SK-N-SH treated with all-trans-retinoic acid at 6 μM for 48 hours (cell line): ENCODE results near the gene CERS5.

Source experiments
- ATAC-seq: fragments of 200-7000 bp; cut with Tn5 transposase; 3 replicates; pipeline ENCODE4 v1.9.1; 2020; ENCODE audit warnings: mild to moderate bottlenecking, moderate library complexity
- ARNTL ChIP-seq: fragments of 450-650 bp; formaldehyde crosslinking; IDR thresholded peaks from 2 replicates; pipeline ENCODE4 v1.5.0; 2020; ENCODE audit warnings: low read depth, mild to moderate bottlenecking, moderate library complexity, borderline replicate concordance
- BACH2 ChIP-seq: fragments of 250-450 bp; sonication (Bioruptor Pico); IDR thresholded peaks from 2 replicates; pipeline ENCODE4 v1.9.0; 2021; ENCODE audit warnings: mild to moderate bottlenecking, borderline replicate concordance
- CSDC2 ChIP-seq: fragments of 250-450 bp; sonication (Bioruptor Pico); IDR thresholded peaks from 2 replicates; pipeline ENCODE4 v1.5.0; 2020; ENCODE audit warnings: mild to moderate bottlenecking, moderate library complexity
- ESRRG ChIP-seq: fragments of 250-450 bp; sonication (Bioruptor Pico); IDR thresholded peaks from 2 replicates; pipeline ENCODE4 v1.6.1; 2021; ENCODE audit warnings: mild to moderate bottlenecking
- GLIS3 ChIP-seq: fragments of 250-450 bp; sonication (Bioruptor Pico); IDR thresholded peaks from 2 replicates; pipeline ENCODE4 v1.5.0; 2020; ENCODE audit warnings: mild to moderate bottlenecking, moderate library complexity
- ISL1 ChIP-seq: fragments of 250-450 bp; sonication (Bioruptor Pico); IDR thresholded peaks from 2 replicates; pipeline ENCODE4 v2.1.2; 2022; ENCODE audit warnings: mild to moderate bottlenecking, moderate library complexity
- OSR1 ChIP-seq: fragments of 250-450 bp; sonication (Bioruptor Pico); IDR thresholded peaks from 2 replicates; pipeline ENCODE4 v1.8.0; 2022; ENCODE audit warnings: moderate library complexity, mild to moderate bottlenecking, inconsistent platforms
- PPARA ChIP-seq: fragments of 250-450 bp; sonication (Bioruptor Pico); IDR thresholded peaks from 2 replicates; pipeline ENCODE4 v1.5.0; 2020; ENCODE audit warnings: mild to moderate bottlenecking, borderline replicate concordance
- RARB ChIP-seq: fragments of 250-450 bp; sonication (Bioruptor Pico); IDR thresholded peaks from 2 replicates; pipeline ENCODE4 v1.8.0; 2021; ENCODE audit warnings: mild to moderate bottlenecking, moderate library complexity
- SNAI2 ChIP-seq: fragments of 250-450 bp; sonication (Bioruptor Pico); IDR thresholded peaks from 2 replicates; pipeline ENCODE4 v1.5.0; 2020; ENCODE audit warnings: mild to moderate bottlenecking, moderate library complexity
- TCF4 ChIP-seq: fragments of 250-450 bp; sonication (Bioruptor Pico); IDR thresholded peaks from 2 replicates; pipeline ENCODE4 v1.8.0; 2021; ENCODE audit warnings: mild to moderate bottlenecking, moderate library complexity, borderline replicate concordance
- ZC3H10 ChIP-seq: fragments of 250-450 bp; sonication (Bioruptor Pico); IDR thresholded peaks from 2 replicates; pipeline ENCODE4 v1.5.1; 2021; ENCODE audit warnings: mild to moderate bottlenecking, moderate library complexity
- ZFP3 ChIP-seq: fragments of 250-450 bp; sonication (Bioruptor Pico); IDR thresholded peaks from 2 replicates; pipeline ENCODE4 v1.5.0; 2020; ENCODE audit warnings: mild to moderate bottlenecking, moderate library complexity
- ZFP30 ChIP-seq: fragments of 450-650 bp; formaldehyde crosslinking; IDR thresholded peaks from 2 replicates; pipeline ENCODE4 v1.5.0; 2022; ENCODE audit warnings: mild to moderate bottlenecking, moderate library complexity
- ZNF565 ChIP-seq: fragments of 450-650 bp; formaldehyde crosslinking; conservative IDR thresholded peaks from 2 replicates; pipeline ENCODE4 v1.5.0; 2020; ENCODE audit warnings: low read depth, mild to moderate bottlenecking, moderate library complexity
- ZNF70 ChIP-seq: fragments of 450-650 bp; formaldehyde crosslinking; IDR thresholded peaks from 2 replicates; pipeline ENCODE4 v1.5.0; 2020; ENCODE audit warnings: mild to moderate bottlenecking, moderate library complexity
- ZNF8 ChIP-seq: fragments of 450-650 bp; formaldehyde crosslinking; IDR thresholded peaks from 2 replicates; pipeline ENCODE4 v1.5.0; 2020; ENCODE audit warnings: mild to moderate bottlenecking, moderate library complexity
- TF ChIP-seq, protein P1 (sequence below): fragments of 250-450 bp; sonication (Bioruptor Pico); IDR thresholded peaks from 2 replicates; pipeline ENCODE4 v1.5.1; 2020; ENCODE audit warnings: low read depth, mild to moderate bottlenecking, moderate library complexity
- TF ChIP-seq, protein P2 (sequence below): fragments of 250-450 bp; sonication (Bioruptor Pico); IDR thresholded peaks from 2 replicates; pipeline ENCODE4 v1.8.0; 2020; ENCODE audit warnings: mild to moderate bottlenecking, moderate library complexity, borderline replicate concordance
- TF ChIP-seq, protein P3 (sequence below): fragments of 250-450 bp; sonication (Bioruptor Pico); IDR thresholded peaks from 2 replicates; pipeline ENCODE4 v1.8.0; 2021; ENCODE audit warnings: low read depth, mild to moderate bottlenecking, moderate library complexity, borderline replicate concordance
- TF ChIP-seq, protein P4 (sequence below): fragments of 250-450 bp; sonication (Bioruptor Pico); IDR thresholded peaks from 2 replicates; pipeline ENCODE4 v1.5.0; 2020; ENCODE audit warnings: mild to moderate bottlenecking, moderate library complexity

Gene CERS5

DNA sequence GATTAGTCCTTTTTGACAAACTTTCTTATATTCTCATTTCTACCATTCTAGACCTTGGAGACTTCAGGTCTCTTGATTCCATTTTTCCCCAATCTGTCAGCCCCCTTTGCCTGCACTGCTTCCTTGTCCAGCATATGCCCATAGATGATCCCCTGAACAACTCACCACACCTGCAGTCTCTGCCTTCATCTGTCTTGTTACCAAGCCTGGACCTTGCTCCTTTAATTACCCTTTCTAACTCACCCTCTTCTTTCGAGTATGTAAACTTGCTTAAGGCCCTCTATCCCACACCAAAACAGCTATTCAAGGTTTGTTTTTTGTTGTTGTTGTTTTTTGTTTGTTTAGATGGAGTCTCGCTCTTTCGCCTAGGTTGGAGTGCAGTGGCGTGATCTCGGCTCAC is 45.5 kb downstream of the CERS5 start:
- TF ChIP-seq BACH2 (CRISPR knock-in tag) (no peak), OSR1 (CRISPR knock-in tag) (no peak), ZFP30 (CRISPR knock-in tag) (no peak), ESRRG (CRISPR knock-in tag) (no peak), GLIS3 (CRISPR knock-in tag) (no peak), ZFP3 (no peak), ZNF70 (no peak), ZNF8 (CRISPR knock-in tag) (no peak), SNAI2 (CRISPR knock-in tag) (no peak), ZNF565 (CRISPR knock-in tag) (no peak), PPARA (CRISPR knock-in tag) (no peak)
- TF ChIP-seq, protein P1, sequence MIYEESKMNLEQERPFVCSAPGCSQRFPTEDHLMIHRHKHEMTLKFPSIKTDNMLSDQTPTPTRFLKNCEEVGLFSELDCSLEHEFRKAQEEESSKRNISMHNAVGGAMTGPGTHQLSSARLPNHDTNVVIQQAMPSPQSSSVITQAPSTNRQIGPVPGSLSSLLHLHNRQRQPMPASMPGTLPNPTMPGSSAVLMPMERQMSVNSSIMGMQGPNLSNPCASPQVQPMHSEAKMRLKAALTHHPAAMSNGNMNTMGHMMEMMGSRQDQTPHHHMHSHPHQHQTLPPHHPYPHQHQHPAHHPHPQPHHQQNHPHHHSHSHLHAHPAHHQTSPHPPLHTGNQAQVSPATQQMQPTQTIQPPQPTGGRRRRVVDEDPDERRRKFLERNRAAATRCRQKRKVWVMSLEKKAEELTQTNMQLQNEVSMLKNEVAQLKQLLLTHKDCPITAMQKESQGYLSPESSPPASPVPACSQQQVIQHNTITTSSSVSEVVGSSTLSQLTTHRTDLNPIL (CRISPR knock-in tag) = no peak
- TF ChIP-seq, protein P2, sequence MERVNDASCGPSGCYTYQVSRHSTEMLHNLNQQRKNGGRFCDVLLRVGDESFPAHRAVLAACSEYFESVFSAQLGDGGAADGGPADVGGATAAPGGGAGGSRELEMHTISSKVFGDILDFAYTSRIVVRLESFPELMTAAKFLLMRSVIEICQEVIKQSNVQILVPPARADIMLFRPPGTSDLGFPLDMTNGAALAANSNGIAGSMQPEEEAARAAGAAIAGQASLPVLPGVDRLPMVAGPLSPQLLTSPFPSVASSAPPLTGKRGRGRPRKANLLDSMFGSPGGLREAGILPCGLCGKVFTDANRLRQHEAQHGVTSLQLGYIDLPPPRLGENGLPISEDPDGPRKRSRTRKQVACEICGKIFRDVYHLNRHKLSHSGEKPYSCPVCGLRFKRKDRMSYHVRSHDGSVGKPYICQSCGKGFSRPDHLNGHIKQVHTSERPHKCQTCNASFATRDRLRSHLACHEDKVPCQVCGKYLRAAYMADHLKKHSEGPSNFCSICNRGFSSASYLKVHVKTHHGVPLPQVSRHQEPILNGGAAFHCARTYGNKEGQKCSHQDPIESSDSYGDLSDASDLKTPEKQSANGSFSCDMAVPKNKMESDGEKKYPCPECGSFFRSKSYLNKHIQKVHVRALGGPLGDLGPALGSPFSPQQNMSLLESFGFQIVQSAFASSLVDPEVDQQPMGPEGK (CRISPR knock-in tag) = no peak
- ATAC-seq = no peak

DNA sequence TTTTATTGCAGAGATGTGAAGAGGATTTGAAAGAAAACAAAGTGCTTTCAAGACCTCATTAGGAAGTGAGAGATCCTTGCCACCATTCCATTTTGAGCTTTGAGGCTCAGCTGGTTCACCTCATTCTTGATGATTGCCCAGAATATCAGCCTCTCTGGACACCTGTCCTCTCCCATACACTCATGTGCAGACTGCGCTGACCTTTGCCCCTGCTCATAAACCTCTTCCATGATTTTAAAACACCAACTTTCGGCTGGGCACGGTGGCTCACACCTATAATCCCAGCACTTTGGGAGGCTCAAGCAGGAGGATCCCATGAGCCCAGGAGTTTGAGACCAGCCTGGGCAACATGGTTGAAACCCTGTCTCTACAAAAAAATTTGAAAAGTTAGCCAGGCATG is 46.2 kb downstream of the CERS5 start:
- TF ChIP-seq ISL1 (CRISPR knock-in tag) (no peak), ZFP3 (no peak), ARNTL (CRISPR knock-in tag) (no peak), ZFP30 (CRISPR knock-in tag) (no peak), ZNF70 (no peak), BACH2 (CRISPR knock-in tag) (no peak), GLIS3 (CRISPR knock-in tag) (no peak), TCF4 (CRISPR knock-in tag) (no peak), RARB (CRISPR knock-in tag) (no peak), CSDC2 (CRISPR knock-in tag) (no peak), ESRRG (CRISPR knock-in tag) (no peak), PPARA (CRISPR knock-in tag) (no peak)
- TF ChIP-seq, protein P3, sequence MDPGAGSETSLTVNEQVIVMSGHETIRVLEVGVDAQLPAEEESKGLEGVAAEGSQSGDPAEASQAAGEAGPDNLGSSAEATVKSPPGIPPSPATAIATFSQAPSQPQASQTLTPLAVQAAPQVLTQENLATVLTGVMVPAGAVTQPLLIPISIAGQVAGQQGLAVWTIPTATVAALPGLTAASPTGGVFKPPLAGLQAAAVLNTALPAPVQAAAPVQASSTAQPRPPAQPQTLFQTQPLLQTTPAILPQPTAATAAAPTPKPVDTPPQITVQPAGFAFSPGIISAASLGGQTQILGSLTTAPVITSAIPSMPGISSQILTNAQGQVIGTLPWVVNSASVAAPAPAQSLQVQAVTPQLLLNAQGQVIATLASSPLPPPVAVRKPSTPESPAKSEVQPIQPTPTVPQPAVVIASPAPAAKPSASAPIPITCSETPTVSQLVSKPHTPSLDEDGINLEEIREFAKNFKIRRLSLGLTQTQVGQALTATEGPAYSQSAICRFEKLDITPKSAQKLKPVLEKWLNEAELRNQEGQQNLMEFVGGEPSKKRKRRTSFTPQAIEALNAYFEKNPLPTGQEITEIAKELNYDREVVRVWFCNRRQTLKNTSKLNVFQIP (CRISPR knock-in tag) = no peak
- no peak for ATAC-seq

DNA sequence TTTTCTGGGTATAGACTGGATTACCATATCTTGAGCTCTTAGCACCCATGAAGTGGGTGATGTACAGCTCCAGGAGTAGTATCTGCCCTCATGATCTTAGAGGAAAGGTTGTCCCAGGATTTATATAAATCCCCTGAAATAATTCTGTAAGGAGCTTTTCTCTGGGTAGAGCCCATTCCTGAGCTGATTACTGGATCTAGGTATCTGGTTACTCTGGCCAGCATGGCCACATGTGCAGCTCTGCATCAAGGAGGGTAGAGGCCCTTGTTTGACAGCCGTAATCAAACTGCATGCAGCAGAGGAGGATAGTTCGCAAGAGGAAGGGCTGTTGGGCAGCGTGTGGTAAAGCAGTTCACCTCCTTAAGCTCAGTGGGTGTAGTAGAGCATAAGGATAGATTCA is 46.6 kb downstream of the CERS5 start:
- TF ChIP-seq PPARA (CRISPR knock-in tag) (no peak), ZNF70 (no peak), BACH2 (CRISPR knock-in tag) (no peak)
- ATAC-seq = no peak

DNA sequence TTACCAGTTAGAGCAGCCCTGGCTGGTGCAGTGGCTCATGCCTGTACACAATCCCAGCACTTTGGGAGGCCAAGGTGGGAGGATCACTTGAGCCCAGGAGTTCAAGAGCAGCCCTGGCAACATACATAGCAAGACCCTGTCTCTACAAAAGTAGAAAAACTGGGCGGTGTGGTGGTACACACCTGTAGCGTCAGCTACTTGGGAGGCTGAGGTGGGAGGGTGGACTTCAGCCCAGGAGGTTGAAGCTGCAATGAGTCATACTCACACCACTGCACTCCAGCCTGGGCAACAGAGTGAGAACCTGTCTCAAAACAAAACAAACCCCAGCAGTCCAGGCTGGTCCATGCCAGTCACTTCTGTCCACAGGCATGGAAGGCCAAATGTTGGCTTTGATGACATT is 47.8 kb downstream of the CERS5 start:
- ATAC-seq = no peak
- no peak for TF ChIP-seq ARNTL (CRISPR knock-in tag)
- no peak for TF ChIP-seq SNAI2 (CRISPR knock-in tag)
- TF ChIP-seq, protein P3 (CRISPR knock-in tag) = no peak
- TF ChIP-seq ZC3H10 (CRISPR knock-in tag) = no peak
- TF ChIP-seq, protein P4, sequence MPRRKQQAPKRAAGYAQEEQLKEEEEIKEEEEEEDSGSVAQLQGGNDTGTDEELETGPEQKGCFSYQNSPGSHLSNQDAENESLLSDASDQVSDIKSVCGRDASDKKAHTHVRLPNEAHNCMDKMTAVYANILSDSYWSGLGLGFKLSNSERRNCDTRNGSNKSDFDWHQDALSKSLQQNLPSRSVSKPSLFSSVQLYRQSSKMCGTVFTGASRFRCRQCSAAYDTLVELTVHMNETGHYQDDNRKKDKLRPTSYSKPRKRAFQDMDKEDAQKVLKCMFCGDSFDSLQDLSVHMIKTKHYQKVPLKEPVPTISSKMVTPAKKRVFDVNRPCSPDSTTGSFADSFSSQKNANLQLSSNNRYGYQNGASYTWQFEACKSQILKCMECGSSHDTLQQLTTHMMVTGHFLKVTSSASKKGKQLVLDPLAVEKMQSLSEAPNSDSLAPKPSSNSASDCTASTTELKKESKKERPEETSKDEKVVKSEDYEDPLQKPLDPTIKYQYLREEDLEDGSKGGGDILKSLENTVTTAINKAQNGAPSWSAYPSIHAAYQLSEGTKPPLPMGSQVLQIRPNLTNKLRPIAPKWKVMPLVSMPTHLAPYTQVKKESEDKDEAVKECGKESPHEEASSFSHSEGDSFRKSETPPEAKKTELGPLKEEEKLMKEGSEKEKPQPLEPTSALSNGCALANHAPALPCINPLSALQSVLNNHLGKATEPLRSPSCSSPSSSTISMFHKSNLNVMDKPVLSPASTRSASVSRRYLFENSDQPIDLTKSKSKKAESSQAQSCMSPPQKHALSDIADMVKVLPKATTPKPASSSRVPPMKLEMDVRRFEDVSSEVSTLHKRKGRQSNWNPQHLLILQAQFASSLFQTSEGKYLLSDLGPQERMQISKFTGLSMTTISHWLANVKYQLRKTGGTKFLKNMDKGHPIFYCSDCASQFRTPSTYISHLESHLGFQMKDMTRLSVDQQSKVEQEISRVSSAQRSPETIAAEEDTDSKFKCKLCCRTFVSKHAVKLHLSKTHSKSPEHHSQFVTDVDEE = no peak
- no peak for TF ChIP-seq RARB (CRISPR knock-in tag)
